Nephron progenitor cell (in vitro differentiated cells): Measurements from ENCODE around the gene GOLGA6D.
"Not testable (repeated sequence)": the region's sequence is repeated elsewhere in the genome, so short reads cannot be mapped to it uniquely, and the experiment has no call there.

Experiments used
- DNase-seq: peaks from one replicate; pipeline ENCODE4 v3.0.0; 2021
- H3K27ac Mint-ChIP-seq: 2 replicates; pipeline ENCODE4 v1.8.0; 2021; ENCODE audit warnings: mild to moderate bottlenecking, moderate library complexity, mixed read lengths
- H3K27me3 Mint-ChIP-seq: 2 replicates; pipeline ENCODE4 v1.8.0; 2021; ENCODE audit warnings: mild to moderate bottlenecking, low read depth, mixed read lengths; ENCODE audit not compliant: poor library complexity
- H3K36me3 Mint-ChIP-seq: 2 replicates; pipeline ENCODE4 v1.8.0; 2021; ENCODE audit warnings: low read depth, mixed read lengths
- H3K4me1 Mint-ChIP-seq: 2 replicates; pipeline ENCODE4 v1.8.0; 2021; ENCODE audit warnings: mixed read lengths
- H3K4me3 Mint-ChIP-seq: 2 replicates; pipeline ENCODE4 v1.8.0; 2021; ENCODE audit warnings: mild to moderate bottlenecking, moderate library complexity, mixed read lengths
- H3K9me3 Mint-ChIP-seq: 2 replicates; pipeline ENCODE4 v1.8.0; 2021; ENCODE audit warnings: mild to moderate bottlenecking, moderate library complexity, mixed read lengths
- CTCF ChIP-seq: fragments of 200-600 bp; sonication (generic); IDR thresholded peaks from 2 replicates; pipeline ENCODE4 v1.5.0; 2021; ENCODE audit warnings: antibody characterized with exemption

GOLGA6D gene

GRCh38 chr15:75274509-75275107 lies 8.0 kb upstream of the GOLGA6D start:
- H3K27ac Mint-ChIP-seq, H3K36me3 Mint-ChIP-seq, H3K4me3 Mint-ChIP-seq, H3K9me3 Mint-ChIP-seq, H3K4me1 Mint-ChIP-seq, H3K27me3 Mint-ChIP-seq: not testable (repeated sequence)
- peak; percentile 92 for DNase-seq
- peak; percentile 75 for TF ChIP-seq CTCF

- not testable (repeated sequence) for DNase-seq, H3K36me3 Mint-ChIP-seq, H3K4me3 Mint-ChIP-seq, H3K27me3 Mint-ChIP-seq, H3K27ac Mint-ChIP-seq, H3K9me3 Mint-ChIP-seq, H3K4me1 Mint-ChIP-seq
Observed at GRCh38 chr15:75275617-75276016, 7.0 kb upstream of the GOLGA6D start.

GRCh38 chr15:75278497-75278896 lies 4.1 kb upstream of the GOLGA6D start:
- not testable (repeated sequence) for H3K27me3 Mint-ChIP-seq, H3K27ac Mint-ChIP-seq, H3K9me3 Mint-ChIP-seq, H3K4me1 Mint-ChIP-seq, H3K36me3 Mint-ChIP-seq, H3K4me3 Mint-ChIP-seq, DNase-seq

GRCh38 chr15:75284152-75284551 lies 1.5 kb downstream of the GOLGA6D start:
- H3K27me3 Mint-ChIP-seq, H3K27ac Mint-ChIP-seq, H3K4me1 Mint-ChIP-seq: not testable (repeated sequence)

GRCh38 chr15:75293660-75294059 lies 11.0 kb downstream of the GOLGA6D start:
- H3K4me1 Mint-ChIP-seq, H3K36me3 Mint-ChIP-seq, H3K4me3 Mint-ChIP-seq, H3K27ac Mint-ChIP-seq, DNase-seq, H3K27me3 Mint-ChIP-seq, H3K9me3 Mint-ChIP-seq: not testable (repeated sequence)

More at GRCh38 chr15:75284152-75284551, 1.5 kb downstream of the GOLGA6D start:
- H3K36me3 Mint-ChIP-seq, DNase-seq, H3K9me3 Mint-ChIP-seq, H3K4me3 Mint-ChIP-seq: not testable (repeated sequence)

GRCh38 chr15:75298541-75299310 lies 16.1 kb downstream of the GOLGA6D start:
- not testable (repeated sequence) for H3K27ac Mint-ChIP-seq, DNase-seq, H3K4me3 Mint-ChIP-seq, H3K9me3 Mint-ChIP-seq, H3K36me3 Mint-ChIP-seq, H3K4me1 Mint-ChIP-seq
- peaks cover 10% of the 10 kb centered on the region for H3K27me3 Mint-ChIP-seq

- H3K27me3 Mint-ChIP-seq: peaks cover 16% of the 10 kb centered on the region
- H3K9me3 Mint-ChIP-seq: not testable (repeated sequence)
- TF ChIP-seq CTCF: peak; percentile 51
Observed at GRCh38 chr15:75299311-75299688, 16.7 kb downstream of the GOLGA6D start.

GRCh38 chr15:75300026-75300425 lies 17.4 kb downstream of the GOLGA6D start:
- H3K36me3 Mint-ChIP-seq, H3K9me3 Mint-ChIP-seq, H3K4me3 Mint-ChIP-seq, DNase-seq, H3K27ac Mint-ChIP-seq, H3K4me1 Mint-ChIP-seq: not testable (repeated sequence)
- H3K27me3 Mint-ChIP-seq: peaks cover 20% of the 10 kb centered on the region

More at GRCh38 chr15:75299311-75299688, 16.7 kb downstream of the GOLGA6D start:
- not testable (repeated sequence) for H3K36me3 Mint-ChIP-seq, H3K4me1 Mint-ChIP-seq, H3K4me3 Mint-ChIP-seq, H3K27ac Mint-ChIP-seq
- peak; percentile 77 for DNase-seq

- no peaks in the 10 kb centered on the region for H3K9me3 Mint-ChIP-seq
- no peak for TF ChIP-seq CTCF
- no peak overlapping the region for H3K4me3 Mint-ChIP-seq
- no peaks in the 10 kb centered on the region for H3K36me3 Mint-ChIP-seq
- peaks cover 40% of the 10 kb centered on the region for H3K27me3 Mint-ChIP-seq
- no peak for DNase-seq
- no peaks in the 10 kb centered on the region for H3K4me1 Mint-ChIP-seq
- no peak overlapping the region for H3K27ac Mint-ChIP-seq
Observed at GRCh38 chr15:75302318-75302717, 19.7 kb downstream of the GOLGA6D start.

- not testable (repeated sequence) for H3K27ac Mint-ChIP-seq, H3K4me3 Mint-ChIP-seq, DNase-seq, H3K36me3 Mint-ChIP-seq, H3K9me3 Mint-ChIP-seq, H3K4me1 Mint-ChIP-seq
- peaks cover 45% of the 10 kb centered on the region for H3K27me3 Mint-ChIP-seq
Observed at GRCh38 chr15:75302753-75303152, 20.1 kb downstream of the GOLGA6D start.
